Endothelial cell of umbilical vein (primary cell): ENCODE results near the gene SLC25A17. TPM values are rescaled to one million over a fixed set of nuclear protein-coding genes. Genes with fewer than 3 reads are reported as not detected.
"Not testable (repeated sequence)": the region's sequence is repeated elsewhere in the genome, so short reads cannot be mapped to it uniquely, and the experiment has no call there.

ENCODE experiments used
- Bru-seq: library from RNA; stranded (reverse); fragments of 400-500 nt; gene quantifications from one replicate; lab custom pipeline; 2021; lab: Mats Ljungman, UMichigan
- BruChase-seq, 2 experiments: library from RNA; stranded (reverse); fragments of 400-500 nt; gene quantifications; one replicate each; lab custom pipeline; 2021; lab: Mats Ljungman, UMichigan
- BruUV-seq: library from RNA; stranded (reverse); fragments of 400-500 nt; replicated peaks from 2 replicates; lab custom pipeline; 2021; lab: Mats Ljungman, UMichigan
- CTCF ChIA-PET: fragments of 300-600, 350-600 bp; sonication (Branson Sonifier 250); formaldehyde crosslinking; loops from one replicate; lab custom pipeline; 2021; ENCODE audit warnings: antibody characterized with exemption, inconsistent platforms; lab: Charles Lee
- POLR2A ChIA-PET: fragments of 300-600, 350-600 bp; sonication (Branson Sonifier 250); formaldehyde crosslinking; loops from one replicate; lab custom pipeline; 2021; ENCODE audit warnings: antibody characterized with exemption, inconsistent platforms; lab: Charles Lee
- DNase-seq: peaks from one replicate; pipeline ENCODE4 v3.0.0-alpha.2; 2011; ENCODE audit warnings: low read depth, low spot score
- FAIRE-seq: peaks from 2 replicates; lab custom pipeline; 2011; peaks lifted over from hg19 to GRCh38; lab: Jason Lieb, UNC
- H2AFZ ChIP-seq: 2 replicates; pipeline ENCODE4 v1.6.0; 2012; ENCODE audit warnings: low read depth, low read length, control low read depth, inconsistent platforms
- H3K27ac ChIP-seq: 2 replicates; pipeline ENCODE4 v1.5.1; 2011; ENCODE audit warnings: low read depth, mild to moderate bottlenecking, control low read depth, low read length, moderate library complexity; ENCODE audit not compliant: insufficient read depth
- H3K27me3 ChIP-seq, 2 experiments: 2 replicates each; pipeline versions ENCODE4 v1.6.0 to v1.6.1; 2011; ENCODE audit warnings: low read length in 2 of 2, mixed read lengths in 1 of 2; ENCODE audit not compliant: control insufficient read depth in 2 of 2, insufficient read depth in 2 of 2
- H3K36me3 ChIP-seq, 2 experiments: 2 replicates in 1 of 2; 3 replicates in 1 of 2; pipeline ENCODE4 v1.5.1; 2011; ENCODE audit warnings: low read length in 2 of 2, mild to moderate bottlenecking in 1 of 2, moderate library complexity in 1 of 2; ENCODE audit not compliant: control insufficient read depth in 2 of 2, insufficient read depth in 2 of 2; ENCODE audit errors: extremely low read depth in 1 of 2
- H3K4me1 ChIP-seq: 3 replicates; pipeline ENCODE4 v1.5.1; 2011; ENCODE audit warnings: mild to moderate bottlenecking, low read length; ENCODE audit not compliant: control insufficient read depth, insufficient read depth; ENCODE audit errors: extremely low read depth
- H3K4me2 ChIP-seq: 2 replicates; pipeline ENCODE4 v1.6.1; 2011; ENCODE audit warnings: low read length, control low read depth, mixed read lengths; ENCODE audit not compliant: insufficient read depth
- H3K4me3 ChIP-seq, 3 experiments: fragments of 200-600 bp in 1 of 3; sonication (generic), shearing (Covaris generic) in 1 of 3; replicated peaks in 1 of 3; 2 replicates each; pipeline ENCODE4 v1.5.1; 2011 to 2016; ENCODE audit warnings: control low read depth in 3 of 3, low read length in 3 of 3, mild to moderate bottlenecking in 2 of 3, inconsistent platforms in 1 of 3, low read depth in 1 of 3, moderate library complexity in 1 of 3; ENCODE audit not compliant: insufficient read depth in 1 of 3
- H3K79me2 ChIP-seq: 2 replicates; pipeline ENCODE4 v1.6.0; 2012; ENCODE audit warnings: low read length, inconsistent platforms; ENCODE audit not compliant: control insufficient read depth, insufficient read depth
- H3K9ac ChIP-seq: replicated peaks from 2 replicates; pipeline ENCODE3; 2011; ENCODE audit warnings: low read length, control low read depth; ENCODE audit not compliant: insufficient read depth; ENCODE audit errors: extremely low read depth
- H3K9me1 ChIP-seq: replicated peaks from 3 replicates; pipeline ENCODE4 v1.6.0; 2011; ENCODE audit warnings: mild to moderate bottlenecking, low read length; ENCODE audit not compliant: control insufficient read depth, insufficient read depth; ENCODE audit errors: extremely low read depth
- H3K9me3 ChIP-seq: replicated peaks from 2 replicates; pipeline ENCODE4 v1.5.1; 2012; ENCODE audit warnings: low read length, inconsistent platforms; ENCODE audit not compliant: control insufficient read depth, insufficient read depth
- H4K20me1 ChIP-seq: replicated peaks from 2 replicates; pipeline ENCODE3; 2011; ENCODE audit warnings: mild to moderate bottlenecking, low read length; ENCODE audit not compliant: control insufficient read depth, insufficient read depth; ENCODE audit errors: extremely low read depth
- MYC ChIP-seq: IDR thresholded peaks from one replicate; pipeline ENCODE4 v1.6.1; 2011; ENCODE audit warnings: mild to moderate bottlenecking, low read depth, low read length
- POLR2A ChIP-seq: IDR thresholded peaks from 2 replicates; pipeline ENCODE4 v1.6.1; 2012; ENCODE audit warnings: low read depth, mild to moderate bottlenecking, control low read depth, low read length
- POLR2AphosphoS5 ChIP-seq: IDR thresholded peaks from 2 replicates; pipeline ENCODE4 v1.6.1; 2012; ENCODE audit warnings: low read depth, mild to moderate bottlenecking, control low read depth, low read length, moderate library complexity; ENCODE audit not compliant: insufficient read depth
- dilution Hi-C: fragments of 300-500 bp; cut with MboI; formaldehyde crosslinking; loops from one replicate; pipeline ENCODE4 v1.15.0; 2019; ENCODE audit warnings: low sequenced_read_pairs; ENCODE audit not compliant: extremely low pct_ligation_motif_present
- intact Hi-C: fragments of 100-400 bp; cut with micrococcal nuclease; formaldehyde crosslinking; loops from one replicate; pipeline ENCODE4 v1.10.0; 2022
- long read RNA-seq: library from polyadenylated mRNA; stranded (forward); transcript quantifications from one replicate; pipeline ENCODE4 v2.0.0, GENCODE V29; 2021
- polyA minus RNA-seq, 3 experiments: library from RNA; depleted of rRNA, polyadenylated mRNA; stranded (reverse); fragments of >200 nt; gene quantifications; 1 replicate in 1 of 3; 2 replicates in 2 of 3; pipeline ENCODE4 v1.2.3, GENCODE V29; 2011
- polyA plus RNA-seq, 4 experiments: library from polyadenylated mRNA; depleted of rRNA in 3 of 4; stranded (reverse) in 3 of 4; unstranded in 1 of 4; fragments of >200 nt; gene quantifications; 2 replicates each; pipeline versions ENCODE4 v1.2.1 to v1.2.3, GENCODE V29; 2011 to 2012; ENCODE audit warnings: missing spikeins in 1 of 4
- total RNA-seq: library from RNA; stranded (reverse); gene quantifications from 2 replicates; pipeline ENCODE4 v1.2.3, GENCODE V29; 2021
- TF ChIP-seq, protein P1 (sequence below), 2 donors: IDR thresholded peaks; 1 replicate in 1 of 2; 2 replicates in 1 of 2; pipeline ENCODE4 v1.5.1; 2011; ENCODE audit warnings: low read length in 2 of 2, mild to moderate bottlenecking in 2 of 2, moderate library complexity in 2 of 2, control low read depth in 1 of 2, inconsistent platforms in 1 of 2, low read depth in 1 of 2; ENCODE audit not compliant: insufficient read depth in 1 of 2; ENCODE audit errors: extremely low read depth in 1 of 2
- TF ChIP-seq, protein P2 (sequence below): IDR thresholded peaks from 2 replicates; pipeline ENCODE4 v1.6.1; 2011; ENCODE audit not compliant: insufficient read depth, insufficient read length

Gene SLC25A17
- total RNA-seq (24.9 and 25.8 TPM in 2 replicates), polyA plus RNA-seq (11.9 and 12.2 TPM in 2 replicates), polyA minus RNA-seq (13.0 and 13.6 TPM in 2 replicates), Bru-seq, nascent RNA (percentile 74 among the genes with signal in this experiment), BruChase-seq, experiment 1, labeled RNA remaining after a 6-hour chase (percentile 76 among the genes with signal in this experiment), BruChase-seq, experiment 2, labeled RNA remaining after a 2-hour chase (percentile 81 among the genes with signal in this experiment)
- 18.8 and 19.0 TPM in 2 replicates for polyA plus RNA-seq (2011; cell fraction: cytosol; rRNA removed)
- 19.9 and 20.6 TPM in 2 replicates for polyA plus RNA-seq (2011; cell fraction: nucleus; rRNA removed)
- polyA plus RNA-seq (2012), result 14.5 and 21.1 TPM in 2 replicates
- 8.8 TPM for polyA minus RNA-seq (2011; cell fraction: cytosol; rRNA and poly(A)+ RNA removed)
- polyA minus RNA-seq (2011; cell fraction: nucleus; rRNA and poly(A)+ RNA removed), result 6.2 and 9.7 TPM in 2 replicates
- long read RNA-seq, transcript SLC25A17-210 (9 exons, 2,262 nt), result major isoform, 51 of 63 reads
- long read RNA-seq, partial matches to known transcripts, result 1 of 63 reads
- long read RNA-seq, other reads (novel, unspliced or antisense), result 9 of 63 reads

DNA sequence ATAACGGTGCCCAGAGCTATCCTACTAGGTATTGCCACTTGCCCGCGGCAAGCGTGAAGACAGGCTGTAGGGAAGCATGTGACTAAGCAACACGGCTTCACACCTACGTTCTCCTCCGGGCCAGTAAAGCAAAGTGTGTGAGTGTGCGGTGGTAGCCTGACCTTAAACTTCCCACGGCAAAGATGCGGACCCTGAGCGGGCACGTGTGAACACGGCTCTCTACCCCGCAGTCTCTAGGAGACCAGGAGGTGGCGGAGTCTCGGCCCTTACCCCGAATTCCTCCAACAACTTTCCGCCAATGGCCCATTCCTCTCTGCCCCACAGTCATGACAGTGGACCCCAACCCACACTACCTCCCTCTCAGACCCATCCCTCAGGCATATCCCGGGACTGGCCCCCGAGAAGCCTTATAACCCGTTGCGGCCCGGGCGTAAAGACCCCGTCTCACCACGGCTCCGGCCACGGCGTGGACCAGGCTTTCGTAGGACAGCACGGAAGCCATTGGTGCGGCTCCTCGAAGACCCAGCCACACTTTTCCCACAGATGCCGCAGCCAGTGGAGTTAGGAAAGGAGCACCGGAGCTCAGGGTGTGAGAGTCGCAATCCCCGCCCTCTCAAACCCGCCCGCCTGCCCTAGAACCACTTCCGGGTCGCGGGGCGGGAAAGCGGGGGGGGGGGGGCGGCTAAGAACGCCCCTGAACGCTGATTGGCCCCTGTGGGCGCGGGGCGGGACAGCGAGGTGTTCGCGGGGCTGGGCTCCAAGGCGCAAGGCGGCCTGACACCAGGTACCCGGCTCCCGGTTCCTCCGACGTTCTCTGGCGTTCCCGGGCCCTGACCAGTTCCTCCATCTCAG, at the start of gene SLC25A17:
Gene SLC25A17, minus strand, starts transcription at position 600 of the 852 bp plus-strand sequence. Its CDS starts 98 bp downstream, at position 502.
- Histone ChIP-seq H3K36me3 (no peaks in the 10 kb centered on the region), H3K4me1 (peaks cover 15% of the 10 kb centered on the region), H3K79me2 (peaks cover 39% of the 10 kb centered on the region), H3K4me2 (peak within 1 kb of the TSS; percentile 98), H2AFZ (peak within 1 kb of the TSS; percentile 95), H3K27ac (peak within 1 kb of the TSS; percentile 46), H3K4me3 (peak within 1 kb of the TSS; percentile 80 to 95 (median 83)), H3K9me3 (no peaks in the 10 kb centered on the region), H3K9me1 (no peaks in the 10 kb centered on the region), H4K20me1 (no peaks in the 10 kb centered on the region), H3K9ac (peak within 1 kb of the TSS; percentile 81), H3K27me3 (no peaks in the 10 kb centered on the region)
- TF ChIP-seq, protein P1, sequence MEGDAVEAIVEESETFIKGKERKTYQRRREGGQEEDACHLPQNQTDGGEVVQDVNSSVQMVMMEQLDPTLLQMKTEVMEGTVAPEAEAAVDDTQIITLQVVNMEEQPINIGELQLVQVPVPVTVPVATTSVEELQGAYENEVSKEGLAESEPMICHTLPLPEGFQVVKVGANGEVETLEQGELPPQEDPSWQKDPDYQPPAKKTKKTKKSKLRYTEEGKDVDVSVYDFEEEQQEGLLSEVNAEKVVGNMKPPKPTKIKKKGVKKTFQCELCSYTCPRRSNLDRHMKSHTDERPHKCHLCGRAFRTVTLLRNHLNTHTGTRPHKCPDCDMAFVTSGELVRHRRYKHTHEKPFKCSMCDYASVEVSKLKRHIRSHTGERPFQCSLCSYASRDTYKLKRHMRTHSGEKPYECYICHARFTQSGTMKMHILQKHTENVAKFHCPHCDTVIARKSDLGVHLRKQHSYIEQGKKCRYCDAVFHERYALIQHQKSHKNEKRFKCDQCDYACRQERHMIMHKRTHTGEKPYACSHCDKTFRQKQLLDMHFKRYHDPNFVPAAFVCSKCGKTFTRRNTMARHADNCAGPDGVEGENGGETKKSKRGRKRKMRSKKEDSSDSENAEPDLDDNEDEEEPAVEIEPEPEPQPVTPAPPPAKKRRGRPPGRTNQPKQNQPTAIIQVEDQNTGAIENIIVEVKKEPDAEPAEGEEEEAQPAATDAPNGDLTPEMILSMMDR (IDR thresholded peaks at IDR 0.05; ENCODE audit: extremely low read depth in 1 of 2, insufficient read depth in 1 of 2, low read depth in 1 of 2, low read length in 2 of 2), result peak; percentile 34 to 61
- TF ChIP-seq POLR2AphosphoS5, result peak; percentile 71
- no peak for TF ChIP-seq MYC
- peak; percentile 69 for TF ChIP-seq POLR2A
- TF ChIP-seq, protein P2, sequence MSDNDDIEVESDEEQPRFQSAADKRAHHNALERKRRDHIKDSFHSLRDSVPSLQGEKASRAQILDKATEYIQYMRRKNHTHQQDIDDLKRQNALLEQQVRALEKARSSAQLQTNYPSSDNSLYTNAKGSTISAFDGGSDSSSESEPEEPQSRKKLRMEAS, result peak; percentile 7
- ChIA-PET POLR2A (no interaction called here), CTCF (interaction anchor here (0.7 to 4.2 kb wide), 14 partner anchors 9 to 779 kb away, joined by 3 to 24 read pairs (median 3); partner anchors contain the start of gene XPNPEP3)
- DNase-seq (peak; percentile 87), FAIRE-seq (peak; percentile 87)
- dilution Hi-C loops, result no loop called here
- intact Hi-C loops, result loop anchor here (2.0 kb wide), 2 partner anchors 38 to 136 kb away; partner anchors contain the start of genes ST13 and XPNPEP3
- no TSS peak for BruUV-seq

DNA sequence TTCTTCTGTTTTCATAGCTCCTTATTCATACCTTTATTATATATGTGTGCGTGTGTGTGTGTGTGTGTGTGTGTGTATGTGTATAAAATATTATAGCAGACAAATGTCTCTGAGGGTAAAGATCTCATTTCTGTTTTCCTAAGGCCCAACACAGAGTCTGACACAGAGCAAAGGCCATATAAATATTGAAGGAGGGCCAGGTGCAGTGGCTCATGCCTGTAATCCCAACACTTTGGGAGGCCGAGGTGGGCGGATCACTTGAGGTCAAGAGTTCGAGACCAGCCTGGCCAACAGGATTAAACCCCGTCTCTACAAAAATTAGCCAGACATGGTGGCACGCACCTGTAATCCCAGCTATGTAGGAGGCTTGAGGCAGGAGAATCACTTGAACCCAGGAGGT, 49.2 kb upstream of the SLC25A17 start:
- DNase-seq, H3K9me1 ChIP-seq, FAIRE-seq, BruUV-seq, H3K4me2 ChIP-seq, H3K9me3 ChIP-seq, H3K4me3 ChIP-seq, H3K27me3 ChIP-seq, H2AFZ ChIP-seq, H4K20me1 ChIP-seq, H3K9ac ChIP-seq, H3K27ac ChIP-seq, intact Hi-C loops, dilution Hi-C loops, H3K36me3 ChIP-seq, H3K79me2 ChIP-seq: not testable (repeated sequence)
- ChIA-PET POLR2A (interaction anchor here (1.8 kb wide), 1 partner anchor 12 kb away, joined by 4 read pairs; the partner anchor contains the start of genes ST13 and XPNPEP3), CTCF (interaction anchor here (0.9 to 1.7 kb wide), 3 partner anchors 9 to 54 kb away, joined by 3 to 8 read pairs (median 4); no protein-coding TSS in a partner anchor)
- H3K4me1 ChIP-seq, result peaks cover 10% of the 10 kb centered on the region
